OCI-LY7 (cell line): Measurements from ENCODE around the gene PHKB. TPM values are rescaled to one million over a fixed set of nuclear protein-coding genes. Genes with fewer than 3 reads are reported as not detected.

Experiments used
- BruUV-seq: library from RNA; stranded (reverse); fragments of 400-500 nt; replicated peaks from 2 replicates; lab custom pipeline; 2021; lab: Mats Ljungman, UMichigan
- CTCF ChIA-PET: fragments of 300-600 bp; sonication (Branson Sonifier 250); formaldehyde crosslinking; loops from one replicate; lab custom pipeline; 2022; ENCODE audit warnings: antibody characterized with exemption; ENCODE audit not compliant: unreplicated experiment; lab: Charles Lee
- POLR2A ChIA-PET: fragments of 300-600 bp; sonication (Branson Sonifier 250); formaldehyde crosslinking; loops from one replicate; lab custom pipeline; 2022; ENCODE audit warnings: antibody characterized with exemption; lab: Charles Lee
- DNase-seq: peaks from one replicate; pipeline ENCODE4 v3.0.0-alpha.2; 2015; ENCODE audit warnings: low spot score
- H2AFZ ChIP-seq: fragments of 200-600 bp; sonication (generic), shearing (Covaris generic); 2 replicates; pipeline ENCODE4 v1.6.1; 2014; ENCODE audit warnings: mild to moderate bottlenecking, antibody characterized with exemption, low read length, moderate library complexity
- H3K27ac ChIP-seq: fragments of 200-600 bp; sonication (generic); 2 replicates; pipeline ENCODE4 v1.5.1; 2014; ENCODE audit warnings: mixed run types, low read depth, mild to moderate bottlenecking, moderate library complexity, low read length, inconsistent platforms; ENCODE audit not compliant: poor library complexity, severe bottlenecking
- H3K36me3 ChIP-seq: fragments of 200-600 bp; sonication (generic); 2 replicates; pipeline ENCODE4 v1.6.1; 2014; ENCODE audit warnings: mild to moderate bottlenecking, antibody characterized with exemption, low read length, moderate library complexity, mixed read lengths; ENCODE audit not compliant: insufficient read depth
- H3K4me1 ChIP-seq: fragments of 200-600 bp; sonication (generic); 2 replicates; pipeline ENCODE4 v1.5.1; 2014; ENCODE audit warnings: mild to moderate bottlenecking, low read length; ENCODE audit not compliant: insufficient read depth, poor library complexity, severe bottlenecking
- H3K4me2 ChIP-seq: fragments of 200-600 bp; sonication (generic); 2 replicates; pipeline ENCODE4 v1.6.1; 2014; ENCODE audit warnings: mild to moderate bottlenecking, low read length
- H3K4me3 ChIP-seq: fragments of 200-600 bp; sonication (generic); 2 replicates; pipeline ENCODE4 v1.5.1; 2014; ENCODE audit warnings: mild to moderate bottlenecking, low read depth, low read length; ENCODE audit not compliant: poor library complexity, severe bottlenecking
- H3K79me2 ChIP-seq: fragments of 200-600 bp; sonication (generic); 2 replicates; pipeline ENCODE4 v1.6.1; 2016; ENCODE audit warnings: low read depth, mild to moderate bottlenecking, low read length, moderate library complexity, mixed read lengths; ENCODE audit not compliant: insufficient read depth
- H3K9me2 ChIP-seq: fragments of 200-600 bp; sonication (generic); 2 replicates; pipeline ENCODE4 v1.6.1; 2016; ENCODE audit warnings: mild to moderate bottlenecking, low read length, mixed read lengths; ENCODE audit not compliant: insufficient read depth
- H3K9me3 ChIP-seq: fragments of 200-600 bp; sonication (generic); 2 replicates; pipeline ENCODE4 v1.6.1; 2014; ENCODE audit warnings: mild to moderate bottlenecking, mixed run types, low read length, mixed read lengths
- H4K20me1 ChIP-seq: fragments of 200-600 bp; sonication (generic); 2 replicates; pipeline ENCODE4 v1.6.1; 2014; ENCODE audit warnings: mild to moderate bottlenecking, antibody characterized with exemption, low read length, moderate library complexity, mixed read lengths; ENCODE audit not compliant: insufficient read depth
- EZH2phosphoT487 ChIP-seq: fragments of 200-600 bp; sonication (generic); IDR thresholded peaks from 2 replicates; pipeline ENCODE4 v1.6.1; 2018; ENCODE audit warnings: low read depth, borderline replicate concordance, mild to moderate bottlenecking, mixed run types, antibody characterized with exemption, low read length, moderate library complexity, mixed read lengths
- intact Hi-C: fragments of 100-400 bp; cut with micrococcal nuclease; formaldehyde crosslinking; loops from one replicate; pipeline ENCODE4 v1.10.0; 2022; ENCODE audit not compliant: unreplicated experiment
- total RNA-seq, 2 experiments: library from RNA; depleted of rRNA in 1 of 2; stranded (reverse); fragments of >200 nt in 1 of 2; shearing (Covaris generic) in 1 of 2; gene quantifications; 2 replicates each; pipeline ENCODE4 v1.2.3, GENCODE V29; 2014 to 2022
- TF ChIP-seq, protein P1 (sequence below): fragments of 200-600 bp; sonication (generic); conservative IDR thresholded peaks from 2 replicates; pipeline ENCODE4 v1.5.1; 2014; ENCODE audit warnings: mild to moderate bottlenecking, antibody characterized with exemption, low read length, moderate library complexity, mixed read lengths

The PHKB gene
- total RNA-seq, 2 experiments from 2014 or later = 56.9 to 93.1 TPM

DNA sequence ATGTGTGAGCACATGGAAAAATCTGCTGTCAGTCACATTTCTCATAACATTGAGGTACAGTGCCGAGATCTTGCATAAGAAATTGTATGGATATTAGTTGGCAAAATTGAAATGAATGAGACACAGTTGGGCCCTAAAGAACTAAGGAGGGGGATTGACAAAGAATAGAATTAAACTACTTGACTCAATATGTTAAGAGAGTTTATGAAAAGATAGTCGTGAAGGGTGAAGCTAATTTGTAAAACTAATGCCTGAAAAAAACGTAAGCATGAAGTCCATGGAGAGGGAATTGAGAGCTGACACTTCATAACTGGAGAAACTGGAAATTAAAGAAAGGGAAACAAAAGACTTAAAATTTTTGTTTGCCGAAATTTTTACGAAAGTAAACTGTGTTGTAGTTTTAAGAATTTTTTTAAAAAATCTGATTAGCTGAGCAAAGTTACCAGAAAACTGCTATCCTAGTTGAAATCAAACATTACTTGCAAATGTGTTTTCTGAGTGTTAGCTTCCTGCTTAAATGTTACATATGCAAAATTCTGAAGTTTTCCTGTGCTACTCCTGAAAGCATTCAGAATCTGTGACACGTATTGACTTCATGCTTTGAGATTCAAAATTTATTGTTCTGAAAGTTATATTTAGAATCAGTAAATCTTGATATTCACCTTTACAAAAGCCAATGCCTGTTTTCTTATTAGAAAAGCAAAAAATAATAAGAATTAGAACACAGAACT is 239.9 kb downstream of the PHKB start:
- TF ChIP-seq, protein P1, sequence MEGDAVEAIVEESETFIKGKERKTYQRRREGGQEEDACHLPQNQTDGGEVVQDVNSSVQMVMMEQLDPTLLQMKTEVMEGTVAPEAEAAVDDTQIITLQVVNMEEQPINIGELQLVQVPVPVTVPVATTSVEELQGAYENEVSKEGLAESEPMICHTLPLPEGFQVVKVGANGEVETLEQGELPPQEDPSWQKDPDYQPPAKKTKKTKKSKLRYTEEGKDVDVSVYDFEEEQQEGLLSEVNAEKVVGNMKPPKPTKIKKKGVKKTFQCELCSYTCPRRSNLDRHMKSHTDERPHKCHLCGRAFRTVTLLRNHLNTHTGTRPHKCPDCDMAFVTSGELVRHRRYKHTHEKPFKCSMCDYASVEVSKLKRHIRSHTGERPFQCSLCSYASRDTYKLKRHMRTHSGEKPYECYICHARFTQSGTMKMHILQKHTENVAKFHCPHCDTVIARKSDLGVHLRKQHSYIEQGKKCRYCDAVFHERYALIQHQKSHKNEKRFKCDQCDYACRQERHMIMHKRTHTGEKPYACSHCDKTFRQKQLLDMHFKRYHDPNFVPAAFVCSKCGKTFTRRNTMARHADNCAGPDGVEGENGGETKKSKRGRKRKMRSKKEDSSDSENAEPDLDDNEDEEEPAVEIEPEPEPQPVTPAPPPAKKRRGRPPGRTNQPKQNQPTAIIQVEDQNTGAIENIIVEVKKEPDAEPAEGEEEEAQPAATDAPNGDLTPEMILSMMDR = no peak
- TF ChIP-seq EZH2phosphoT487 = no peak
- H3K4me3 ChIP-seq = no peak overlapping the region
- no peak overlapping the region for H3K27ac ChIP-seq
- H2AFZ ChIP-seq = no peak overlapping the region
- POLR2A ChIA-PET = interaction anchor here (0.7 kb wide), 1 partner anchor 345 kb away, joined by 4 read pairs; no protein-coding TSS in a partner anchor
- H3K9me3 ChIP-seq = no peaks in the 10 kb centered on the region
- no peaks in the 10 kb centered on the region for H3K4me1 ChIP-seq
- no peaks in the 10 kb centered on the region for H4K20me1 ChIP-seq
- no peaks in the 10 kb centered on the region for H3K79me2 ChIP-seq
- H3K9me2 ChIP-seq = no peaks in the 10 kb centered on the region
- CTCF ChIA-PET = no interaction called here
- no TSS peak for BruUV-seq
- H3K36me3 ChIP-seq = peaks cover 34% of the 10 kb centered on the region
- H3K4me2 ChIP-seq = no peak overlapping the region
- intact Hi-C loops = no loop called here
- no peak for DNase-seq

DNA sequence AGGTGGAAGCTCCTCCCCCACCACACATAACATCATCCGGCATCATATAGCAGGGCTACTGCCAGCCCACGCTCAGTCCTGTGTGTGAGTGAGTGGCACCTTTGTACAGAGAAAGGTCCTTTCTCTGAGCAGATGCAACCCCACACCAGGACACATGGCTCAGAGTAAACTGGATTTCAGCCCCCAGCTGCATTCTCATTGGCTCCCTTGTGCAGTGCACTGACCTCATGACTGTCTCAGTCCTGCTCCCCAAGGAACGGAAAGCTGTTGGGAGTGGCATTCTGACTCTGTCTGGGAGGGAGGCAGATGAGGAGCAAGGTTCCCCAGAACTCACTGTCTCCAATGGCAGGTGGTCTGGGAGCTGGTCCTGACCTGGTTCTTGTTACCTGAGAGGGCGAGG is 244.1 kb downstream of the PHKB start:
- Histone ChIP-seq H3K36me3 (no peaks in the 10 kb centered on the region), H4K20me1 (no peaks in the 10 kb centered on the region), H3K4me3 (no peak overlapping the region), H3K9me2 (no peaks in the 10 kb centered on the region), H3K9me3 (no peaks in the 10 kb centered on the region), H3K4me1 (no peaks in the 10 kb centered on the region), H3K79me2 (no peaks in the 10 kb centered on the region), H3K27ac (no peak overlapping the region), H2AFZ (no peak overlapping the region), H3K4me2 (no peak overlapping the region)
- CTCF ChIA-PET = no interaction called here
- POLR2A ChIA-PET = no interaction called here
- TF ChIP-seq, protein P1 = no peak
- no peak for TF ChIP-seq EZH2phosphoT487
- BruUV-seq = no TSS peak
- intact Hi-C loops = no loop called here
- DNase-seq = no peak

DNA sequence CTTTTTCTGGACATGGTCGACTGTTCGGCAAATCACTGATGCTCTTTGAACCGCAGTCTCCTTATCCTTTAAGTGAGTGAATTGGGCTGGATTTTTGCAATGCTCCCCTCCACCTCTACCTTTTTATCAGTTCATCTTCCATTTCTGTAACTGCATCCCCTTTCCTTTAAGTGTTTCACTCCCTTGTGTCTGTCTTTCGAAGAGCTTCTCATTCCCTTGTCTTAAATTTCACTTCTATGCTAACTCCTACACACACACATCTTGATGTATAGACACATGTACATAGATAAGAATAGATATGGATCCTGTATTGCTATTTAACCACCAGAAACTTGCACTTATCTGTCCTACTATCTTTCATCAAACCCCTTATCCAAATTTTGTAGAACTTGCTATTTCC is 250.7 kb downstream of the PHKB start:
- TF ChIP-seq, protein P1 = no peak
- no peak for TF ChIP-seq EZH2phosphoT487
- Histone ChIP-seq H3K4me2 (no peak overlapping the region), H3K79me2 (no peaks in the 10 kb centered on the region), H3K9me2 (no peaks in the 10 kb centered on the region), H4K20me1 (no peaks in the 10 kb centered on the region), H3K36me3 (no peaks in the 10 kb centered on the region), H3K27ac (no peak overlapping the region), H3K9me3 (no peaks in the 10 kb centered on the region), H3K4me3 (no peak overlapping the region), H2AFZ (no peak overlapping the region), H3K4me1 (no peaks in the 10 kb centered on the region)
- no peak for DNase-seq
- intact Hi-C loops = no loop called here
- POLR2A ChIA-PET = no interaction called here
- BruUV-seq = no TSS peak
- CTCF ChIA-PET = no interaction called here
